HK-2 (cell line): ENCODE data around the gene ARHGEF17.
"Not testable (repeated sequence)": the region's sequence is repeated elsewhere in the genome, so short reads cannot be mapped to it uniquely, and the experiment has no call there.

Experiments
- DNase-seq: peaks from one replicate; pipeline ENCODE4 v3.0.0-alpha.2; 2018; ENCODE audit not compliant: unreplicated experiment

ARHGEF17 gene

GRCh38 chr11:73308003-73308960 is at the start of gene ARHGEF17:
Gene ARHGEF17 (plus strand): TSS chr11:73308276. CDS start chr11:73308639, 363 bp downstream.
- peak; percentile 73 for DNase-seq

GRCh38 chr11:73259406-73260126 is 48.5 kb upstream of the ARHGEF17 start:
- DNase-seq = no peak

- no peak for DNase-seq
These were observed 48.0 kb upstream of the ARHGEF17 start for GRCh38 chr11:73260127-73260457.

DNA sequence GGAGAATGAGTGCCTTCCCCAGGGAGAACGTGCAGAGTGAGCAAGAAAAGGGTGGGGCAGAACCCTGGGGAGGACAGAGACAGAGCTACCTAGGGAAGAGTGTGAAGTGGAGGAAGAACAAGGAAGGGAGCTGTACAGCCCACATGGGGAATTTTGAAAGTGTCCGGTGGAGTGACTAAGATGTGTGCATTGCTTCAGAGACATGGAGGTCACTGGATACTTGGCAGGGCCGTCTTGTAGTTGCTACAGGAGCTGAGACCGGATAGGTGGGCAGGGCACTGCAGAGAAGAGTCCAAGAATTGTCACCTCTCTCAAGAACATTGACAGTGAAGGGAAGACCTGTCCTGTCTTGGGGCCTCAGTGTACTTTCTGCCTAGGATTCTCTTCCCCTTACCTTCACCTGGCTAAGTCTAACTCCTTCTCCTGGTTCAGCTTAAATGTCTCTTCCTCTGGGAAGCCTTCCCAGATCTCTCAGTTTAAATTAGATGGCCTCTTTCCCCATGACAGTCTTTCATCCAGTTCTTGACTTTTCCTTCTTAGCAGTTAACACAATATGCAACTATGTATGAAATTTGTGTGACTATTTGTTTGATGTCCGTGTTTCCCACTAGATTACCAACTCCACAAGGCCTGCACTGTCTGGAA is 45.1 kb upstream of the ARHGEF17 start:
- DNase-seq = no peak

DNA sequence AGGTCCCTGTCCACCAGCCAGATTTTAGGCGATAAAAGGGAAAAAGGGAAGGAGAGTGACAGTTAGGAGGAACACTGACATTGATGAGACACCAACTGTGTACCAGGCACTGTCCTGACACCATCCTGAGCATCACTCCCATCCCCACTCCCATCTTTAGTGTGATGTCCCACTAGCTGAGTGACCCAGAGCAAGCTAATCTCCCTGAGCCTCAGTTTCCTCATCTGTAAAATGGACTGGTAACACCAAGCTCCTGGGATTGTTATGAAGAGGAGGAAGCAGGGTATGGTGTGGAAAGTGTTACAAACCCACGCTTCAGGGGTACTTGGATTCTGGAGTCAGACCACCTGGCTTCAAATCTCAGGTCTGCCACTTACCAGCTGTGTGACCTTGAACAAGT is 44.4 kb upstream of the ARHGEF17 start:
- DNase-seq = no peak

DNA sequence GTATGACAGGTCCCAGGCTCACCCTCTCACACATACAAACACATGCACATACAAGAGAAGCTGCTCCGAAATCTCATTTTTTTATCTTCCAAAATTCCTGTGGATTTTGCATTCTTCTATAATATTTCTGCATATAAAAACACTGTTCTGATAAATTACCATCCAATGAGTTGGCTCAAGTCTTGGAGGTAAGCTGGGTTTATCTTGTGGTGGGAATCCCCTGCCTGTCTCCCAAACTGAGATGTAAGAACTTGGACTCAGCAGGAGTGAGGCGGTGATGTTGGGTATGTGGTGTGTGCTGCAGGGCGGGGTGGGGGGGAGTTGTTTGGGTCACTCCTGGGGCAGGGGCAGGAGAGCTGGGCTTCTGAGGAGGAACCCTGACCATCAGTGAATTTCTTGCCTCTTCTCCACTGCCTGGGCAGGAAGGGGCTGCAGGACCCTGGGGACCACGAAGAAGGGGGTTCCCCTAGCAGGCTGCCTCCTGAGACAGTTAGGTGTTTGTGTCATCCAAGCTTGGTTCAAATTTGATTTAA is 42.7 kb upstream of the ARHGEF17 start:
- no peak for DNase-seq

DNA sequence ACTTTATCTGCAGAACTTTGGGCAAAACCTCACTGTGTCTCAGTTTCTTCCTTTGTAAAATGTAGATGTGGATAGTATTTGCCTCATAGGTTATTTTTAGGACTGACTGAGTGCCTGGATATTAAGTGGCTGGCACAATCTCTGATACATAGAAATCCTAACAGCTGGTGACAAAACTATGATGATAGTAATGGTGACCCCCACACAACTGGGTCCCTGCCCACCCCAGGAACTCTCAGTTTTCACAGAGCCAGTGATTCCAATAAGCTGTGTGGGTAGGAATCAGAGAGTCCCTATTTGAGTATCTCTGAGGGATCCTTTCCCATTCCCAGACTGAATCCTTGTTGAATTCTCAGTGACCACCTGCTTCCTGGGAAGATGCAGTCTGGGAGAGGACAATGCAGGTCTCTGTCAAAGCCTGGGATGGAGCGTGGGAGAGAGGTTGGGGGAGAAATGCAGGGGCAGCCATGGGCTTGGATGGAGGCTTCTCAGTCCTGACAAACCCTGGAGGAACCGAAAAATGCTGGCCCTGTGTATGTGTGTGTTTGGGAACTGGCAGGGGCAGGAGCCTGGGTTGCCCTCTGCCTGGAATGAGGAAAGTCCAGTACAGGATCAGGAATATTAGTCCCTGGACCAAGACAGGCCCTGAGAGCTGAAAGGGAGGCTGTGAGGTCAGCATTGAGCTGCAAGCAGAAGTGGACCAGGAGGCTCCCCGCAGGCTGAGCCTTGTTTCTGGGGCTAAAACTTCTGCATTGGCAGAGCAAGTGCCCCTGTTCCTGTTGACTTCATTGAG is 42.0 kb upstream of the ARHGEF17 start:
- no peak for DNase-seq

- no peak for DNase-seq
These were observed 41.4 kb upstream of the ARHGEF17 start for GRCh38 chr11:73266646-73267020.

GRCh38 chr11:73267122-73267846 is 40.8 kb upstream of the ARHGEF17 start:
- no peak for DNase-seq

DNA sequence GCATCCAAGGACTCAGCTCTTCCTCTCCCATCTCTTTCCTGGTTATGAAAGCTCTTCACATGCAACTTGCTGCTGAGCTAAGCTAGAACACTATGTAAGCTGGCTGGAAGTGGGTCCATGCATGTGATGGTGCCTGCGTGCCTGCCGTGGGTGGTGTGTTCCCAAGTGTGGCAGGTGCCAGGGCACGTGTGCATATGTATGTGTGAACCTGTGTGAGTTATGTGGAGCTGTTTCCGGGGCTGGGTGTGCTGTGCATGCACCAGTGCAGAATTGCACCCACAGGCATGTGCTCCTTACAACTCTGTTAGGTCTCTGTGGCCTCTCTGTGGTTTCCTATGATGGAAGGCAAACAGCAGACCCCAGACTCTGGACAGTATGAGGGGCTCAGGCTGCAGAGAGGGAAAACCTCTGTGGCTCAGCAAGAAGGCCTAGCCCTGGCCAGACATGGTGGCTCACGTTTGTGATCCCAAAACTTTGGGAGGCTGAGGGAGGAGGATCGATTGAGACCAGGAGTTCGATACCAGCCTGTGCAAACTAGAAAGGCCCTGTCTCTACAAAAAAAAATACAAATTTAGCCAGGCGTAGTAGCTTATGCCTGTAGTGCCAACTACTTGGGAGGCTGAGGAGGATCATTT is 40.1 kb upstream of the ARHGEF17 start:
- no peak for DNase-seq

DNA sequence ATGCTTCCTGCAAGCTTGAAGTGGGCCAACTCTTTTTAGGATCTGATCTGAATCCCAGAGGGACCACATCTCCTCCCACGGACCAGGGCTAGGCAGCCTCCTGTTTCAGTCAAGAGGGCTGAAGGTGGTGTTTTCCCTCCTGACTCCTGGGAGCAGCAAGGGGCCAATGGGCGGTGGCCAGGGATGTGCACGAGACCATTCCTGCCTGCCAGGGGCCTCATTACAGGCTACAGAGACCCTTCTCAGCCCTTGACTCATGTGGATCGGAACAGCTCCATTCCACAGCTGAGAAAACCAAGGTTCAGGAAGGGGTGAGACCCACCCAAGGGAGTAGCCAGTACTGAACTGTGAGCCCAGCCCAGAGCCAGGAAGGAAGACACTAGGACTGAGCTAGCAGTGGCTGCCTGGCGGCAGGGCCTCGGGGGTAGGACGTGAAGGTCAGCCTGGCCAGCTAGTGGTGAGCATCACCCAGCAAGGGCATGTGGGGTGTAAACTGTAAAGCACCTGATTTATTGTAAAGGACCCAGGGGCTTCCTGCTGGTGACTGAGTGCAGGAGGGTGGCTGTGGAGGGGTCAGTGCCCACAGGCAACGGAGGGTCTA is 39.3 kb upstream of the ARHGEF17 start:
- DNase-seq = no peak

GRCh38 chr11:73269459-73270015 is 38.5 kb upstream of the ARHGEF17 start:
- no peak for DNase-seq

- no peak for DNase-seq
These were observed 37.8 kb upstream of the ARHGEF17 start for GRCh38 chr11:73270016-73270854.

DNA sequence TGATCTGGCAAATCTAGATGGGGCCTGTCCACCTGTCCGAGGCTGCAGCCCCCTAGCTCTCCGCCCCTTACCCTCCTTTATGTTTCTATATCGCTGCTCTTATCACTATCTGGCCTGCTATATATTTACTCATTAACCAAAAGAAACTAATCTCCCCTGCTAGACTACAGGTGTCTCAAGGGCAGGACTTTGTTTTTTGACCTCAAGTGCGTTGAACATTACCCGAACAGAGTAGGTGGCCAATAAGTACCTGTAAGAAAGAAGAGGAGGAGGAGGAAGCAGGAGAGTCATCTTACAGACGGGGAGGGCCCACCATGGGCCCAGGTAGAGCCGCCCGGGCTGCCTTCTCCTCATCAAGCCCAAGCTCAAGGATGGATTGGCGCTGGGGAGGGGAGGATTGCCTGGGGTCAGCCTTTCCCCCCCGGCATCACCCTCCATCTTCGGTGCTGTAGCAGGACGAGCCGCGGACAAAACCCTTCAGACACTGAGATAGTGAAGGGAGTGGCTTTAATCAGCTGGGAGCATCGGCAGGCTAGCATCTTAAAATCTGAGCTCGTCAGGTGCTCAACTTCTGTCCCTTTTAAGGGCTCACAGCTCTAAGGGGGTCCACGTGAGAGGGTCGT is 37.1 kb upstream of the ARHGEF17 start:
- no peak for DNase-seq

DNA sequence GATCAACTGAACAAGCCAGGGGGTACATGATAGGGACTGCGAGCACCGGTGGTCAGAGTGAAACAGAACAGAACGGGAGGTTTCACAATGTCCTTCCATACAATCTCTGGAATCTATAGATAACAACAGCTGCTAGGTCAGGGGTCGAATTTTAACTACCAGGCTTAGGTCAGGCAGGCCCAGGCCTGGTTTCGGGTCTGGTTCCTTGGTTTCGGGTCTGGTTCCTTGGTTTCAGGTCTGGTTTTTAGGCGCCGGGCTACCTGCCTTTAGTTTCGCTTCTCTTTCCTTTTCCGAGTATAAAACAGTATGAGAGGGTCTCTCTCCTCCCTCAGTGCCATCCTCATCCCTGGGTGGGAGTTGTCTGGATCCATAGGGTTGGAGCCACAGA is 36.6 kb upstream of the ARHGEF17 start:
- DNase-seq = not testable (repeated sequence)

GRCh38 chr11:73271936-73272679 is 36.0 kb upstream of the ARHGEF17 start, which contains the start of gene P2RY6:
Gene P2RY6 (plus strand): TSS chr11:73272338. CDS start chr11:73296519, 24,181 bp downstream.
- DNase-seq = no peak

DNA sequence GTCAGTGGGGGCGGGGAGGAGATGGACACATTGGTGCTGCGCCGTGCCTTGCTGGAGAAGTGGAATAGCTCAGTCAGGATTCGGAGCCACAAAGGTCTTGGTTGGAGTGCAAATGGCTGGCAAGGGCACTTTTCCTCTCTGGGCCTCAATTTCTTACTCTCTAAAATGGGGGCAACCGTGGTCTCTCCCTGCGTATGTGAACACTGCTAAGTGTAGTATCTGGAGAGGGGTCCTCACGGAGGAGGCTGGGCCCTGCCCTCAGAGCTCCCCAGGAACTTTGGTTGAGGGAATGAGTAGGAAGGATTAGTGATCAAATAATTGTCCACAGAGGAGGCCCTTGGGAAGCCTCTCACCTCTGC is 35.4 kb upstream of the ARHGEF17 start:
- DNase-seq = no peak
